H1 (cell line): Measurements from ENCODE around the gene SCGB3A1. TPM values are rescaled to one million over a fixed set of nuclear protein-coding genes. Genes with fewer than 3 reads are reported as not detected.

Source experiments
- CTCF ChIA-PET: fragments of 300-600 bp; sonication (Branson Sonifier 250); formaldehyde crosslinking; loops from one replicate; lab custom pipeline; 2021; ENCODE audit not compliant: partially characterized antibody; lab: Charles Lee
- POLR2A ChIA-PET: fragments of 300-600 bp; sonication (Branson Sonifier 250); formaldehyde crosslinking; loops from one replicate; lab custom pipeline; 2021; ENCODE audit warnings: inconsistent platforms; ENCODE audit not compliant: partially characterized antibody; lab: Charles Lee
- DNase-seq, 2 experiments: peaks; one replicate each; pipeline versions ENCODE4 v3.0.0 to v3.0.0-alpha.2; 2010 to 2022; ENCODE audit warnings: low spot score in 2 of 2, low read depth in 1 of 2, mixed read lengths in 1 of 2
- FAIRE-seq: peaks from 2 replicates; lab custom pipeline; 2011; peaks lifted over from hg19 to GRCh38; lab: Jason Lieb, UNC
- H2AFZ ChIP-seq: 2 replicates; pipeline ENCODE4 v1.8.1; 2012; ENCODE audit warnings: low read length, inconsistent platforms
- H2AK5ac ChIP-seq: 2 replicates; pipeline ENCODE4 v1.6.1; 2013; ENCODE audit warnings: low read depth, low read length
- H2BK120ac ChIP-seq: replicated peaks from 2 replicates; pipeline ENCODE3; 2013; ENCODE audit warnings: low read depth, low read length, inconsistent platforms
- H2BK12ac ChIP-seq: 2 replicates; pipeline ENCODE4 v1.6.1; 2013; ENCODE audit warnings: low read depth, low read length
- H2BK15ac ChIP-seq: 2 replicates; pipeline ENCODE4 v1.6.1; 2013; ENCODE audit warnings: low read length
- H2BK20ac ChIP-seq: 2 replicates; pipeline ENCODE4 v1.6.1; 2013; ENCODE audit warnings: low read length
- H2BK5ac ChIP-seq: 2 replicates; pipeline ENCODE4 v1.6.1; 2013; ENCODE audit warnings: low read depth, low read length
- H3K14ac ChIP-seq: 2 replicates; pipeline ENCODE4 v1.6.1; 2013; ENCODE audit warnings: inconsistent platforms; ENCODE audit not compliant: insufficient read length
- H3K18ac ChIP-seq: 2 replicates; pipeline ENCODE4 v1.6.1; 2013; ENCODE audit warnings: low read length; ENCODE audit errors: extremely low read depth
- H3K23ac ChIP-seq: 2 replicates; pipeline ENCODE4 v1.6.1; 2013; ENCODE audit warnings: inconsistent platforms; ENCODE audit not compliant: insufficient read length
- H3K23me2 ChIP-seq: 2 replicates; pipeline ENCODE4 v1.6.1; 2013; ENCODE audit warnings: low read depth, low read length
- H3K27ac ChIP-seq: 2 replicates; pipeline ENCODE4 v1.6.1; 2011; ENCODE audit warnings: low read depth, low read length, inconsistent platforms
- H3K27me3 ChIP-seq, 4 experiments: replicated peaks in 1 of 4; 1 replicate in 1 of 4; 2 replicates in 3 of 4; pipeline versions ENCODE4 v1.6.1 to v1.8.1; 2011 to 2013; ENCODE audit warnings: low read length in 3 of 4, mild to moderate bottlenecking in 3 of 4, inconsistent platforms in 2 of 4, mixed read lengths in 2 of 4, moderate library complexity in 1 of 4; ENCODE audit not compliant: control insufficient read depth in 3 of 4, insufficient read depth in 3 of 4; ENCODE audit errors: extremely low read depth in 1 of 4
- H3K36me3 ChIP-seq, 4 experiments: 2 replicates each; pipeline versions ENCODE4 v1.6.1 to v1.8.1; 2011 to 2013; ENCODE audit warnings: mild to moderate bottlenecking in 4 of 4, low read length in 3 of 4, moderate library complexity in 2 of 4, control low read depth in 1 of 4, inconsistent platforms in 1 of 4; ENCODE audit not compliant: insufficient read depth in 4 of 4, control insufficient read depth in 2 of 4
- H3K4ac ChIP-seq: replicated peaks from 2 replicates; pipeline ENCODE3; 2013; ENCODE audit warnings: low read length, low read depth, mixed read lengths, inconsistent platforms; ENCODE audit not compliant: insufficient read length
- H3K4me1 ChIP-seq, 4 experiments: replicated peaks in 1 of 4; 1 replicate in 1 of 4; 2 replicates in 3 of 4; pipeline versions ENCODE4 v1.6.1 to v1.8.1; 2011 to 2013; ENCODE audit warnings: low read length in 3 of 4, inconsistent platforms in 2 of 4, mixed read lengths in 1 of 4; ENCODE audit not compliant: insufficient read depth in 4 of 4, control insufficient read depth in 3 of 4
- H3K4me2 ChIP-seq, 2 experiments: 2 replicates each; pipeline versions ENCODE4 v1.6.1 to v1.8.1; 2011 to 2013; ENCODE audit warnings: low read depth in 2 of 2, low read length in 2 of 2, control low read depth in 1 of 2, inconsistent platforms in 1 of 2, mild to moderate bottlenecking in 1 of 2; ENCODE audit not compliant: insufficient read depth in 1 of 2
- H3K4me3 ChIP-seq, 4 experiments: fragments of 200-600, 300-600 bp in 1 of 4; sonication (generic), shearing (Covaris generic), sonication (Bioruptor Twin) in 1 of 4; 2 replicates each; pipeline versions ENCODE4 v1.5.1 to v1.8.1; 2011 to 2016; ENCODE audit warnings: low read length in 4 of 4, low read depth in 3 of 4, control low read depth in 2 of 4, inconsistent platforms in 2 of 4, mild to moderate bottlenecking in 2 of 4, mixed read lengths in 1 of 4, moderate library complexity in 1 of 4; ENCODE audit not compliant: insufficient read depth in 2 of 4; ENCODE audit errors: extremely low read depth in 1 of 4
- H3K56ac ChIP-seq: replicated peaks from 2 replicates; pipeline ENCODE3; 2013; ENCODE audit warnings: low read depth, mild to moderate bottlenecking, mixed read lengths, low read length, inconsistent platforms; ENCODE audit not compliant: insufficient read length
- H3K79me1 ChIP-seq: 2 replicates; pipeline ENCODE4 v1.6.1; 2013; ENCODE audit warnings: low read depth, low read length, control low read depth
- H3K79me2 ChIP-seq, 2 experiments: 2 replicates each; pipeline versions ENCODE4 v1.6.1 to v1.8.1; 2012 to 2013; ENCODE audit warnings: low read length in 2 of 2, mild to moderate bottlenecking in 2 of 2, inconsistent platforms in 1 of 2; ENCODE audit not compliant: insufficient read depth in 2 of 2, control insufficient read depth in 1 of 2
- H3K9ac ChIP-seq, 4 experiments: replicated peaks in 1 of 4; 1 replicate in 1 of 4; 2 replicates in 3 of 4; pipeline versions ENCODE4 v1.6.1 to v1.8.1; 2011 to 2013; ENCODE audit warnings: low read depth in 3 of 4, low read length in 3 of 4, control low read depth in 2 of 4, mild to moderate bottlenecking in 2 of 4, moderate library complexity in 2 of 4, inconsistent platforms in 1 of 4; ENCODE audit errors: extremely low read depth in 1 of 4
- H3K9me3 ChIP-seq, 2 experiments: 2 replicates each; pipeline versions ENCODE4 v1.6.1 to v1.8.1; 2012 to 2013; ENCODE audit warnings: mild to moderate bottlenecking in 2 of 2, moderate library complexity in 2 of 2, control low read depth in 1 of 2, inconsistent platforms in 1 of 2, low read depth in 1 of 2, low read length in 1 of 2, mixed read lengths in 1 of 2; ENCODE audit not compliant: insufficient read depth in 2 of 2
- H4K20me1 ChIP-seq, 2 experiments: replicated peaks in 1 of 2; 2 replicates each; pipeline versions ENCODE3 to v1.8.1; 2011 to 2013; ENCODE audit warnings: inconsistent platforms in 2 of 2, low read length in 2 of 2, mild to moderate bottlenecking in 1 of 2; ENCODE audit not compliant: insufficient read depth in 2 of 2, control insufficient read depth in 1 of 2
- H4K5ac ChIP-seq: 2 replicates; pipeline ENCODE4 v1.6.1; 2013; ENCODE audit warnings: low read length, low read depth, mixed read lengths, inconsistent platforms; ENCODE audit not compliant: insufficient read length
- H4K8ac ChIP-seq: 2 replicates; pipeline ENCODE4 v1.8.0; 2013; ENCODE audit warnings: mild to moderate bottlenecking, moderate library complexity, low read length, inconsistent platforms; ENCODE audit not compliant: insufficient read depth; ENCODE audit errors: extremely low read depth
- H4K91ac ChIP-seq: replicated peaks from 2 replicates; pipeline ENCODE3; 2013; ENCODE audit warnings: low read length, mixed read lengths, inconsistent platforms; ENCODE audit not compliant: insufficient read length
- BCL11A ChIP-seq, 2 experiments: IDR thresholded peaks; one replicate each; pipeline ENCODE4 v1.6.1; 2011; ENCODE audit warnings: low read depth in 2 of 2, low read length in 2 of 2, mild to moderate bottlenecking in 2 of 2
- CTBP2 ChIP-seq: IDR thresholded peaks from 2 replicates; pipeline ENCODE4 v1.7.0; 2011; ENCODE audit warnings: borderline replicate concordance, mild to moderate bottlenecking, moderate library complexity, mixed read lengths, low read length; ENCODE audit not compliant: insufficient read depth, insufficient read length
- SIX5 ChIP-seq: IDR thresholded peaks from 2 replicates; pipeline ENCODE4 v1.6.1; 2011; ENCODE audit warnings: mild to moderate bottlenecking, low read depth, low read length
- WGBS, 2 experiments: shearing (Covaris generic) in 1 of 2; methylation state at CpG; one replicate each; pipeline versions ENCODE4 v1.1.6 to v1.1.7; 2013 to 2015; ENCODE audit warnings: low lambda C conversion rate in 2 of 2, mixed read lengths in 2 of 2, inconsistent platforms in 1 of 2, low coverage in 1 of 2, missing lambda C conversion rate in 1 of 2; ENCODE audit not compliant: insufficient replicate concordance in 2 of 2, insufficient coverage in 1 of 2, insufficient read length in 1 of 2; ENCODE audit errors: extremely low coverage in 1 of 2, missing lambda C conversion rate in 1 of 2; 5-methylcytosine and 5-hydroxymethylcytosine counted together
- polyA plus RNA-seq, 7 experiments: library from polyadenylated mRNA; depleted of rRNA in 3 of 7; stranded (reverse) in 5 of 7; unstranded in 2 of 7; fragments of >200 nt in 5 of 7; fragments of 200-250 nt in 2 of 7; gene quantifications; 1 replicate in 5 of 7; 2 replicates in 1 of 7; 4 replicates in 1 of 7; pipeline versions ENCODE4 v1.2.1 to v1.2.3, GENCODE V29; 2011 to 2013; ENCODE audit warnings: missing spikeins in 2 of 7, mixed read lengths in 2 of 7
- total RNA-seq: library from RNA; stranded (reverse); fragmentation: NEBNext Ultra II Directional; extraction: Animal tissue kit (Norgen Biotek cat#: 25700); gene quantifications from 2 replicates; pipeline ENCODE4 v1.2.1, GENCODE V29; 2021

The SCGB3A1 gene
- total and polyA plus RNA-seq, 2 of the 8 experiments (the other 6 are each of a cell fraction or from before 2014, with no cell fraction given) = 0.20 TPM; not detected in 1

GRCh38 chr5:180580681-180581080, 10.6 kb downstream of the SCGB3A1 start:
- Histone ChIP-seq H2BK120ac (no peak overlapping the region), H3K4me3 (no peak overlapping the region), H4K91ac (no peak overlapping the region), H2BK5ac (no peak overlapping the region), H2AFZ (no peak overlapping the region), H3K23me2 (no peaks in the 10 kb centered on the region; the same call in 1 of the 2 replicates), H2BK15ac (no peak overlapping the region), H3K23ac (no peak overlapping the region), H3K27ac (no peak overlapping the region), H3K79me2 (no peaks in the 10 kb centered on the region), H3K4me1 (peaks cover 0 to 3% (median 0%) of the 10 kb centered on the region in 4 experiments; a peak in 1 of 7 replicates), H3K27me3 (no peaks in the 10 kb centered on the region), H3K9me3 (no peaks in the 10 kb centered on the region), H3K36me3 (peaks cover 4 to 16% (median 9%) of the 10 kb centered on the region in 4 experiments; a peak in 5 of 8 replicates), H2BK20ac (no peak overlapping the region), H3K4me2 (no peak overlapping the region), H2AK5ac (no peak overlapping the region), H3K18ac (no peak overlapping the region), H3K4ac (no peak overlapping the region), H4K20me1 (no peaks in the 10 kb centered on the region), H3K79me1 (no peaks in the 10 kb centered on the region), H2BK12ac (no peak overlapping the region), H3K9ac (no peak overlapping the region), H4K5ac (no peak overlapping the region), H3K14ac (no peak overlapping the region), H4K8ac (no peak overlapping the region), H3K56ac (no peak overlapping the region)
- DNase-seq (no peak), FAIRE-seq (no peak)
- POLR2A ChIA-PET = interaction anchor here (0.9 to 2.8 kb wide), 3 partner anchors 9 to 83 kb away, joined by 3 to 10 read pairs (median 9); partner anchors contain the start of gene SCGB3A1
- CTCF ChIA-PET = interaction anchor here (0.7 to 1.7 kb wide), 3 partner anchors 11 to 63 kb away, joined by 3 to 5 read pairs (median 3); partner anchors contain the start of gene SCGB3A1
- no peak for TF ChIP-seq BCL11A (IDR thresholded peaks at IDR 0.05; ENCODE audit: low read depth in 2 of 2, low read length in 2 of 2)
- no peak for TF ChIP-seq CTBP2
- TF ChIP-seq SIX5 = no peak
- 86% methylated on average over 6 of the region's 6 CpGs; no CpG with 5 or more reads in 1 of the 2 experiments for WGBS, 2 experiments
